HG03060 (cell line): ENCODE data around the gene PROC.
"Not testable (repeated sequence)": the region's sequence is repeated elsewhere in the genome, so short reads cannot be mapped to it uniquely, and the experiment has no call there.

Experiments used
- ATAC-seq: cut with Tn5 transposase; IDR thresholded peaks from one replicate; pipeline ENCODE4 v1.9.1; 2021; ENCODE audit warnings: low read depth, moderate number of reproducible peaks; ENCODE audit not compliant: unreplicated experiment

The PROC gene

GRCh38 chr2:127392828-127393578 is 25.2 kb upstream of the PROC start:
- no peak for ATAC-seq

DNA sequence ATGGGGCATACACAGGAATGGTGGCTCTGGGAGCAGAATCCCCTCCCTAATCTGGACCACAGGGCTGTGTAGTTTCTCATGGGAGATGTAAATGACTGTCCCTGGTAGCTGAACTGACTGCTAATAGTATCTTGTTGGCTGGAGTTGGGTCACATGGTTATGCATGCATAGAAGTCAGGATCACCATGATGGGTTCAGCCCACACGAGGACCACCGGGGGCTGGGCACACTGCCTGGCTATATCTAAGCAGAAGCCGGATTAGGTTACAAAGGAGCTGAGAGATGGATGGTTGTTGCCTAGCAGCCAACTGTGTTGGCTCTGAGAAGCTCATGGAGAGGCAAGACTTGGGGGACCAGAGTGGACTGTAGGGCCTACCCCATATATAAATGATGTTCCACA is 23.7 kb upstream of the PROC start:
- no peak for ATAC-seq

DNA sequence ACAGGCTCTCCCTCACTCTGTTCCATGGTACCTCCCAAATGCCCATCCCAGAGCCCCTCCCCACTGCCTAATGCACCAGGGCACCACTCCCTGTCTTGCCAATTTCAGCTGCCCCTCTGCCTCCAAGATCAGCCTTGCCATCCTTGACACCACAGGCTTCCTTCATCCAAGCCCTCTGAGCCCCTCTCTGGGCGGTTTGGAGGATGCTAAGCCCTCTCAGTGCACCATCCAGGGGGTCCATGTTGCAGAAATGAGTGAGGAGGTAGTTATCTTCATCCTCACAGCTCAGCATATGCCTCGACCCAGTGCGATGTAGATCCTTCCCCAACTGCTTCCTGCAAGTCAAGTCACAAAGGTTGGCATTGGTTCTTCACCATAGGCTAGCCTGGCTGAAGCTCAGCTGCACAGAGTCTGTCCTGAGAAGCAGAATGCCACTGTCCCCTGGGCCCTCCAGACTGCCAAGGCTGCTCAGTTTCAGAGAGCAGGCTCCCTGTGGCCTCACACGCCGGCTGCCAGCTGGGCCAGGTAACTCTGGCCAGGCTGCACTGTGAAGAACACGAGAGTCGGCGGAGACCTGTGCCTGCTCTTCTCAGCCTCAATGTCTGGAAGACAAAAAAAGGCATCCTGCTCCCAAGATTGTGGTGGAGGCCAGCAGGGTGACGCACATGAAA is 20.5 kb upstream of the PROC start:
- no peak for ATAC-seq

GRCh38 chr2:127398239-127398590 is 20.0 kb upstream of the PROC start:
- ATAC-seq, result peak; percentile 76

DNA sequence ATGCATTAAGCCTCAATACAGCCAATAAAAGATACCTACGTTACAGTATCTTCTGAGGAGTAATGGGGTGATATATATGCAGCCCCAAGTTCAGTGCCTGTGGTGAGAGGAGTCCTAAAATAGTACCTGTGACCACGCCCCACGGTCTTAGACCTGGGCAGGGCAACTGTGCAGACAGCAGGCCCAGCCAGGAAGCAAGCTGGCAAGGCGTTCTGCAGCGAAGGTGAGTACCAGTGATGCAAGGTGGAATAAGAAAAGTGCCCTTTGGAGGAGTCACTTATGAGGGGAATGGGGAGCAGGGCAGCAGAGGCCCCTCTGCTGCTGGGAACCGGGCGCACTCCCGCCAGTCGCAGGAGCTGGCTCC is 17.7 kb upstream of the PROC start:
- ATAC-seq, result no peak

DNA sequence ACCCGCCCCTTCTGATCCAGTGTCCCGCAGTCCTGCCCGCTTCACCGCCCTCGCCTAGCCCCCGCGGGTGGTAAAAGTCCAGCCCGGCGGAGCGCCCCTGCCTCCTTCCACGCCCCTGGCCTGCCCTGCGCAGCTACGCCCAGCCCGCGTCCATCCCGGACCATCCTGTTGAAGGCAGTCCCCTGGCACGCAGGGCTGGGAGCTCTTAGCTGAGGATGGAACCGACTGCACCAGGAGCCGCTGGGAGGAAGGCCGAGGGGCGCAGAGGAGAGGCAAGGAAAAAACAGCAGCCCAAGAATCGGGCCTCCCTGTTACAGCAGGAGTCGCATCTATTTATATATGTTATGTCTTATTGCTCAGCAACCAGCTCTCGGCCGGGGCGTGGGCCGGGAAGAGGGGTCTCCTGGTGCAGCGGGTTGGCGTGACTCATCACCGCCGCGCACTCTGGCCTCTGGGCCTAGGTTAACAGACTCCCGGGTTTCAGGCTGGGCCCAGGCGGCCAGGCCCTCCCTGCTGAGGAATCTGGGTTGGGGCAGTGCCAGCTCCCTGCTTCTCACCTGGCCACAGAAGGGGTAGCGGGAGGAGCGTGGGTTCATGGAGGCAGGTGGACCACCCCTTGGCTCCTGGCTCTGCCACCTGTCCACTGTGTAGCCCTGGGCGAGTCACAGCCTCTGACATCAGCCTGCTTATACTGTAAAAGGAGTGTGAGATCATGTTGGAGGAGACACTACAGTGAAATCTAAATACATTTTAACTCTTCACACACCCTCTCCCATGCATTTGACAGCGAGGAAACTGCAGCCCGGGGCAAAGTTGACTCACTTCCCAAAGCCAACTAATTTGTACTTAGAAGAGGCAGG is 17.1 kb upstream of the PROC start:
- ATAC-seq, result no peak

DNA sequence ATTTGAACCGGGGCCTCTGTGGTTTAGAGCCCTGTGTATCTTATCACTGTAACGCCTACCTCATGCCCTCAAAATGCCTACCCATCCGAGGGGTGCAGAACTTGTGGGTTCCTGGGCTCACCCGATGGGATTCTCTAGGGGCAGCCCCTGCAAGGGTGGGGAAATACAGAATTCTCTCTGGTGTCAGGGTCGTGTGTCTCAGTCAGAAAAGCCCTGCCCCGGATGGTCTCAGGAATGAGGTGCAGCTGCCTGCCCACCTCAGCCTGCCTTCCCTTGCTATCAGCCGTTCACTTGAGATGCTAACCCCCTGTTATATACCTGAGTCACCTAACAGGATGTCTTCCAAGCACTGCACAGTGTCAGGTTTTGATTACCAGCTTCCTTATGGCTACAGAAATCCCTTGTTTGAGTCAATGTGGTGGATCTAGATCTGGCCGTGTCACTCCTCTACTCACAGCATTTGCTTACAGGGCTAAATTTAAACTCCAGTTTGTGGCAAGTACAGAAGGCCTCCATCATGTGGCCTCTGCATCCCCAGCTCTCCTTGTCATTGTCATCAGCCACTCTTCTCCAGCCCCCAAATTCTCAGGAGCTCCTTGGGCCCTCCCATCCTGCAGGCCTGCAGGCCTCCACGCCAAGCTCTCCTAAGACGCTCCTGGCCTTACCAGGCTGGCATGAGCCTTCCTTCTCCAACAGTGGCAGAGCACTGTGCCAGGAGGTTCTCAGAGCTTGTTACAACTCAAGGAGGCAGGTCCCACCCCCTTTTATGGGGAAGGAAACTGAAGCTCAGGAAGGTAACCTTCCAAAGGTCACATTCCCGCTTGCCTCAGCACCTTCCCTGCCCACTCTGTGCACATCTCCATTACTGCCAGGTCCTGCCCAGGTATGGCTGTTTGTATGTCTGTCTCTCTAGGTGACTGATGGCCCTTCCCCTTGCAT is 16.2 kb upstream of the PROC start:
- ATAC-seq, result no peak

DNA sequence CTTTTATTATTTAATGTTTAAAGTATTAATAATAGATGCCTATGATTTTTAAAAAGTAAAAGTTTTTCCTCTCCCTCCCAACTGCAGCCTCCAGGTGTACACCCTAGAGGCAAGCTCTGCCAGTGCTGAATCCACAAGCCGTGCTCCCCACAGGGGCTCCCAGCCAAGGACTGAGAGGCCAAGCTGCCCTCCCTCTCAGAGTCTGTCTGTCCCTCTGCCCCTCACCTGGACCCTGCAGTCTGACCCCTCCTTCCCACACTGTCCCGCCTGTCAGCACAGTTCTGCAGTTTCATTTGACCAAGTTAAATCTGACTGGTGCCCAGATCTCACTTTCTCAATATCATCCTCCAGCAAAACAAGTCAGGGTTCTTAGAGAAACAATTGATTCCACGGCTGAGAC is 14.8 kb upstream of the PROC start:
- no peak for ATAC-seq

GRCh38 chr2:127404466-127405254 is 13.6 kb upstream of the PROC start:
- no peak for ATAC-seq

GRCh38 chr2:127405255-127405610 is 13.0 kb upstream of the PROC start:
- ATAC-seq, result no peak

- no peak for ATAC-seq
Observed at GRCh38 chr2:127406454-127406853, 11.8 kb upstream of the PROC start.

GRCh38 chr2:127407091-127407490 is 11.1 kb upstream of the PROC start:
- no peak for ATAC-seq

DNA sequence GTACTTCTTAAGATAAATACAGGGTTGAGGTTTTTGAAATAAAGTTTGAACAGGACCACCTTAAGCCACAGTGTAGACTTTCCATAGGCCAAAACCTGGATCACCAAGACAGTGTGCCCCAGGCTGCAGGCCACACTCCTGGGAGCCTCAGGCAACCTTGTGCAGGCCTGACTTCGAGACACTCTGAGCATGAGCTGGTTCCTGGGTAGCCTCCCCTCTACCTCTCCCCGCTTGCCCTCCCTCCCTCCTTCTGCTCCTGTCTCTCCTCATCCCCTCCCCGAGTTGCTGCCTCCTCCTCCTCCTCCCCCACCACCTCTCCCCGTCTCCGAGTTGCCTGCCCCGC is 10.6 kb upstream of the PROC start:
- ATAC-seq, result no peak

GRCh38 chr2:127408004-127408806 is 10.0 kb upstream of the PROC start:
- ATAC-seq, result no peak

DNA sequence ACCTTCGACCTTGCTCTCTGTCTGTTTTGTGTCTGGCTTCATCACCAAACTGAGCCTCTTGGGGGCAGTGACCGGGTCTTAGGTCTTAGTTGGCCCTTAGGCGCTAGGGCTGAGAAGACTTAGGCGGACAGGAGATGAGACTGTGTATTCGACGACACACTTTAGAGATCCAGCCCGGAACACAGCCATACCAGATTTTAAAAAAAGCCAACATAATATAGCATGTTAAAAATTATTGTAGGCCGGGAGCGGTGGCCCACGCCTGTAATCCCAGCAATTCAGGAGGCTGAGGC is 9.5 kb upstream of the PROC start:
- ATAC-seq, result no peak

- ATAC-seq, result not testable (repeated sequence)
Observed at GRCh38 chr2:127409716-127410115, 8.5 kb upstream of the PROC start.

- peak; percentile 37 for ATAC-seq
Observed at GRCh38 chr2:127410871-127411652, 7.2 kb upstream of the PROC start.

DNA sequence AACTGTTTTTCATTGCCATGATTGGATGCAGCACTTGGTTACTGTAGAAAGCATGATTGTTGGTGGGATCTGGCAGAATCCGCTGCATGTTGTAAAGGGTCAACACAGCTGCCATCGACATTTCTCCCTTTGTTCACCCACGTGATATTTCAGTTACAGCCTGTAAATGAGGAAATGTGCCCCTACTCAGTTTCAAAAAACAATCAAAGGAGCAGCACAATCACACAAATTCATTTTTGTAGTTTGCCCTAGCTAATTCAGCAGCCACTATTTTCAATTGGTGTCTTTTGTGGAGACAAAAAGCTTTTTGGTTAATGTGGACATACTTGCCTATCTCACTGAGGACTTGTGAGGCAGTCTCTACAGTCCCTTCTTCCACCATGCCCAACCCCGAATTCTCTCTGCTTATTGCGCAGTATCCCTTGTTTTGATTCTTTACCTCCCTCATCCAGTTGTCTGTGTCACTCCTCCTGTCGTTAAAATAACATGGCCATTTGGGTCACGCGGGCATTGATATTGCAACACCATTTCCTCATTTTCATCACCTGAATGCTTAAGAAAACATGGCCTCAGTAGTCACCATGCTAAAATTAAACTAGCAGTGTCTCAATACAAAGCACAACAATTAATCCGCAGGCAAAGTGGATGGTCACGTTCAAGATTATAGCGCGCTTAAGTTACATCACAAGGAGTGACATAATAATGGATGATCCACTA is 6.4 kb upstream of the PROC start:
- ATAC-seq, result no peak
